K562 (cell line): ENCODE measurements around the gene FMN1. TPM values are rescaled to one million over a fixed set of nuclear protein-coding genes. Genes with fewer than 3 reads are reported as not detected.

Experiments
- ATAC-seq: fragments of 200-7000 bp; cut with Tn5 transposase; 3 replicates; pipeline ENCODE4 v1.9.1; 2020; ENCODE audit warnings: moderate library complexity
- BruUV-seq: library from RNA; stranded (reverse); fragments of 400-500 nt; replicated peaks from 2 replicates; lab custom pipeline; 2021; lab: Mats Ljungman, UMichigan
- CTCF ChIA-PET: fragments of 300-600 bp; formaldehyde crosslinking; extraction: SDS; loops from one replicate; lab custom pipeline; 2021; ENCODE audit warnings: low intra/inter-chr PET ratio; lab: Yijun Ruan, JAX
- POLR2A ChIA-PET: fragments of 300-600, 350-650 bp; sonication (Branson Sonifier 250); formaldehyde crosslinking; extraction: SDS; loops from one replicate; lab custom pipeline; 2021; ENCODE audit warnings: antibody characterized with exemption, inconsistent platforms; lab: Yijun Ruan, JAX
- DNase-seq, 4 experiments: peaks; one replicate each; pipeline versions ENCODE4 v3.0.0 to v3.0.0-alpha.2; 2011 to 2018; ENCODE audit warnings: low spot score in 3 of 4, mixed read lengths in 3 of 4; ENCODE audit errors: extremely low read depth in 1 of 4
- FAIRE-seq: peaks from 2 replicates; lab custom pipeline; 2011; peaks lifted over from hg19 to GRCh38; lab: Jason Lieb, UNC
- H2AFZ ChIP-seq: 2 replicates; pipeline ENCODE4 v1.6.0; 2011; ENCODE audit warnings: low read depth, low read length, control low read depth, inconsistent platforms
- H3K27ac ChIP-seq: fragments of 200-600 bp; 3 replicates; pipeline ENCODE4 v1.8.0; 2011; ENCODE audit warnings: low read depth, mild to moderate bottlenecking, control low read depth, inconsistent platforms, low read length, moderate library complexity, mixed read lengths; ENCODE audit errors: extremely low read depth
- H3K27me3 ChIP-seq, 2 experiments: fragments of 300-600 bp in 1 of 2; 2 replicates in 1 of 2; 3 replicates in 1 of 2; pipeline versions ENCODE4 v1.6.0 to v1.8.0; 2011; ENCODE audit warnings: inconsistent platforms in 2 of 2, low read length in 2 of 2, mild to moderate bottlenecking in 1 of 2, mixed read lengths in 1 of 2, moderate library complexity in 1 of 2; ENCODE audit not compliant: control insufficient read depth in 2 of 2, insufficient read depth in 2 of 2
- H3K36me3 ChIP-seq: fragments of 300-600 bp; 3 replicates; pipeline ENCODE4 v1.8.0; 2011; ENCODE audit warnings: mild to moderate bottlenecking, low read length, inconsistent platforms; ENCODE audit not compliant: control insufficient read depth, insufficient read depth
- H3K4me1 ChIP-seq, 2 experiments: fragments of 200-600 bp in 1 of 2; replicated peaks in 1 of 2; 2 replicates in 1 of 2; 3 replicates in 1 of 2; pipeline versions ENCODE4 v1.5.1 to v1.8.0; 2011; ENCODE audit warnings: inconsistent platforms in 2 of 2, low read length in 2 of 2, mild to moderate bottlenecking in 1 of 2, mixed read lengths in 1 of 2, moderate library complexity in 1 of 2; ENCODE audit not compliant: control insufficient read depth in 2 of 2, insufficient read depth in 2 of 2
- H3K4me2 ChIP-seq: 2 replicates; pipeline ENCODE4 v1.6.1; 2011; ENCODE audit warnings: low read length, control low read depth, inconsistent platforms, mixed read lengths; ENCODE audit not compliant: insufficient read depth
- H3K4me3 ChIP-seq: fragments of 200-600 bp; sonication (generic), shearing (Covaris generic); 2 replicates; pipeline ENCODE4 v1.5.1; 2016; ENCODE audit warnings: control low read depth, inconsistent platforms
- H3K79me2 ChIP-seq: fragments of 200-600 bp; 3 replicates; pipeline ENCODE4 v1.8.0; 2011; ENCODE audit warnings: low read length, inconsistent platforms; ENCODE audit not compliant: control insufficient read depth, insufficient read depth
- H3K9ac ChIP-seq, 2 experiments: 2 replicates each; pipeline versions ENCODE4 v1.6.0 to v1.6.1; 2011; ENCODE audit warnings: low read depth in 2 of 2, low read length in 2 of 2, control low read depth in 1 of 2, inconsistent platforms in 1 of 2, mild to moderate bottlenecking in 1 of 2, mixed read lengths in 1 of 2; ENCODE audit not compliant: insufficient read depth in 1 of 2
- H3K9me1 ChIP-seq: one replicate; pipeline ENCODE4 v1.6.0; 2011; ENCODE audit warnings: inconsistent platforms, mild to moderate bottlenecking, low read length, moderate library complexity; ENCODE audit not compliant: control insufficient read depth, insufficient read depth
- H3K9me3 ChIP-seq: replicated peaks from 2 replicates; pipeline ENCODE4 v1.5.1; 2011; ENCODE audit warnings: low read depth, low read length, inconsistent platforms; ENCODE audit not compliant: control insufficient read depth, insufficient read depth
- H4K20me1 ChIP-seq: replicated peaks from 2 replicates; pipeline ENCODE4 v1.6.1; 2011; ENCODE audit warnings: low read length, inconsistent platforms, mixed read lengths; ENCODE audit not compliant: control insufficient read depth, insufficient read depth
- CREB3L1 ChIP-seq: fragments of 450-650 bp; IDR thresholded peaks from 2 replicates; pipeline ENCODE4 v1.6.1; 2014; ENCODE audit warnings: low read depth, mild to moderate bottlenecking, moderate library complexity, borderline replicate concordance
- IFI16 ChIP-seq: fragments of 250-450 bp; sonication (Bioruptor Pico); IDR thresholded peaks from 2 replicates; pipeline ENCODE4 v2.1.2; 2022; ENCODE audit warnings: mild to moderate bottlenecking, inconsistent platforms
- RCOR1 ChIP-seq, 2 experiments: IDR thresholded peaks; 2 replicates each; pipeline ENCODE4 v1.6.1; 2012; ENCODE audit warnings: low read depth in 2 of 2, low read length in 2 of 2, borderline replicate concordance in 1 of 2, improper control_type of control experiment in 1 of 2
- STAT5A ChIP-seq: IDR thresholded peaks from 2 replicates; pipeline ENCODE4 v1.6.1; 2012; ENCODE audit warnings: low read length, inconsistent platforms, borderline replicate concordance
- TAF9B ChIP-seq: fragments of 450-650 bp; IDR thresholded peaks from 2 replicates; pipeline ENCODE4 v1.6.1; 2018; ENCODE audit warnings: mild to moderate bottlenecking; ENCODE audit not compliant: partially characterized antibody
- ZFP36 ChIP-seq: fragments of 150-350 bp; IDR thresholded peaks from 2 replicates; pipeline ENCODE4 v1.6.1; 2018; ENCODE audit warnings: low read length, low read depth; ENCODE audit not compliant: partially characterized antibody
- WGBS: fragments of 100-300 bp; shearing (Covaris generic); methylation state at CpG from one replicate; pipeline ENCODE4 v1.1.6; 2016; ENCODE audit warnings: low coverage, mixed read lengths; ENCODE audit not compliant: insufficient coverage; ENCODE audit errors: missing lambda C conversion rate; 5-methylcytosine and 5-hydroxymethylcytosine counted together
- in situ Hi-C: fragments of 300-500 bp; cut with MboI; formaldehyde crosslinking; loops from 4 replicates; pipeline ENCODE4 v1.15.0; 2018; ENCODE audit warnings: inconsistent platforms, mixed read lengths
- intact Hi-C: fragments of 100-400 bp; cut with micrococcal nuclease; formaldehyde crosslinking; loops from 2 replicates; pipeline ENCODE4 v1.14.2; 2022
- polyA plus RNA-seq, 8 experiments: library from polyadenylated mRNA; depleted of rRNA in 4 of 8; stranded (reverse) in 5 of 8; unstranded in 3 of 8; fragments of >200 nt; fragmentation: Nextera tagmentation in 2 of 8; fragmentation: Illumina TruSeq in 1 of 8; extraction: Ambion mirVana in 2 of 8; extraction: Trizol in 1 of 8; gene quantifications; 2 replicates each; pipeline versions ENCODE4 v1.2.1 to v1.2.3, GENCODE V29; 2011 to 2014; ENCODE audit warnings: inconsistent platforms in 1 of 8, missing spikeins in 1 of 8
- total RNA-seq, 7 experiments: library from RNA; depleted of rRNA in 6 of 7; stranded (reverse); fragments of >200 nt in 6 of 7; fragmentation: Illumina TruSeq in 2 of 7; extraction: Trizol in 2 of 7; gene quantifications; 2 replicates each; pipeline versions ENCODE4 v1.2.1 to v1.2.3, GENCODE V29; 2011 to 2021; ENCODE audit warnings: low replicate concordance in 1 of 7

Gene FMN1
- total and polyA plus RNA-seq, 9 of the 15 experiments (the other 6 are each of a cell fraction or from before 2014, with no cell fraction given): 0.03 to 0.07 (median 0.04) TPM; not detected in 6

DNA sequence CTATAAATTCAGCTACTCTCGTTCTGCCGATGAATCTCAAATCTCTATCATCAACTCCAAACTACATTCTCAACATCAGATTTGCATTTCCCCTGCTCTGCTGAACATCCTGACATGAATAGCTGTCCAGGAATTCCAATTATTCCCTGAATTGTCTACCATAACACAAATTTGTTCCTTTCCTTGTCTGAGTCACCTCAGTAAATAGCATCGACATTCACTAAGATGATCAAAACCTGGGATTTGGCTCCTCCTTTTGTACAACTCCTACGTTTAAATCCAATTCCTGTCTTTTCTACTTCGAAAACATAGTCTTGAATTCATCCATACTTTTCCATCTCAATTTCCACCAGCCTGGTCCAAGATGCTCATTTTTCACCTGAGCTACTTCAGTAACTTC, 369.7 kb downstream of the FMN1 start:
- Histone ChIP-seq H3K9me3 (no peaks in the 10 kb centered on the region), H4K20me1 (no peaks in the 10 kb centered on the region), H3K9me1 (no peaks in the 10 kb centered on the region), H3K27ac (no peak overlapping the region), H2AFZ (no peak overlapping the region), H3K4me2 (no peak overlapping the region), H3K4me3 (no peak overlapping the region), H3K36me3 (no peaks in the 10 kb centered on the region), H3K27me3 (peaks cover 2 to 11% of the 10 kb centered on the region in 2 experiments; a peak in 2 of 5 replicates), H3K4me1 (no peaks in the 10 kb centered on the region), H3K9ac (no peak overlapping the region), H3K79me2 (no peaks in the 10 kb centered on the region)
- DNase-seq (no peak), ATAC-seq (no peak), FAIRE-seq (no peak)
- TF ChIP-seq TAF9B: no peak
- WGBS: 0% methylated on average over 4 of the region's 5 CpGs
- ChIA-PET CTCF (no interaction called here), POLR2A (no interaction called here)
- intact Hi-C loops (no loop called here), in situ Hi-C loops (no loop called here)
- BruUV-seq: no TSS peak

- WGBS: 0% methylated on average over 4 of the region's 4 CpGs
- ChIA-PET CTCF (no interaction called here), POLR2A (no interaction called here)
- H3K4me3 ChIP-seq: no peak overlapping the region
- no peaks in the 10 kb centered on the region for H3K79me2 ChIP-seq
- H3K27me3 ChIP-seq: peaks cover 2 to 11% of the 10 kb centered on the region in 2 experiments; a peak in 2 of 5 replicates
- H3K4me2 ChIP-seq: no peak overlapping the region
- no peak overlapping the region for H3K27ac ChIP-seq
- intact Hi-C loops: no loop called here
- H3K4me1 ChIP-seq: no peaks in the 10 kb centered on the region
- no peaks in the 10 kb centered on the region for H3K9me1 ChIP-seq
- DNase-seq (no peak), FAIRE-seq (no peak), ATAC-seq (no peak)
- H2AFZ ChIP-seq: no peak overlapping the region
- BruUV-seq: no TSS peak
- in situ Hi-C loops: no loop called here
- TF ChIP-seq CREB3L1 (no peak), ZFP36 (no peak), RCOR1 (IDR thresholded peaks at IDR 0.05; ENCODE audit: borderline replicate concordance in 1 of 2, low read depth in 2 of 2, low read length in 2 of 2) (no peak), IFI16 (no peak), STAT5A (no peak)
- no peaks in the 10 kb centered on the region for H4K20me1 ChIP-seq
- no peak overlapping the region for H3K9ac ChIP-seq
- no peaks in the 10 kb centered on the region for H3K36me3 ChIP-seq
- H3K9me3 ChIP-seq: no peaks in the 10 kb centered on the region
Observed at GRCh38 chr15:32823750-32824149, 370.8 kb downstream of the FMN1 start.
